GM12878 (cell line): ENCODE results near the gene TENT4B. TPM values are rescaled to one million over a fixed set of nuclear protein-coding genes. Genes with fewer than 3 reads are reported as not detected.

Source experiments
- ATAC-seq: fragments of 200-7000 bp; cut with Tn5 transposase; 3 replicates; pipeline ENCODE4 v1.9.1; 2020; ENCODE audit warnings: mild to moderate bottlenecking, moderate library complexity
- BruUV-seq: library from RNA; stranded (reverse); fragments of 400-500 nt; replicated peaks from 2 replicates; lab custom pipeline; 2021; lab: Mats Ljungman, UMichigan
- CTCF ChIA-PET: fragments of 300-600 bp; sonication (Branson Sonifier 250); formaldehyde crosslinking; extraction: SDS; loops from one replicate; lab custom pipeline; 2021; ENCODE audit warnings: inconsistent platforms; lab: Yijun Ruan, JAX
- POLR2A ChIA-PET: fragments of 350-600 bp; formaldehyde crosslinking; extraction: SDS; loops from one replicate; lab custom pipeline; 2021; ENCODE audit warnings: inconsistent platforms; lab: Charles Lee
- RAD21 ChIA-PET: fragments of 300-600 bp; sonication (Branson Sonifier 250); formaldehyde crosslinking; loops from one replicate; lab custom pipeline; 2023; ENCODE audit warnings: antibody characterized with exemption; ENCODE audit not compliant: unreplicated experiment; lab: Charles Lee
- SMC1A ChIA-PET: fragments of 300-600 bp; sonication (Branson Sonifier 250); formaldehyde crosslinking; loops from one replicate; lab custom pipeline; 2023; ENCODE audit not compliant: unreplicated experiment, uncharacterized antibody; lab: Charles Lee
- DNase-seq: peaks from one replicate; pipeline ENCODE4 v3.0.0-alpha.2; 2011; ENCODE audit warnings: low read depth, low spot score
- FAIRE-seq: peaks from 3 replicates; lab custom pipeline; 2011; peaks lifted over from hg19 to GRCh38; lab: Jason Lieb, UNC
- H2AFZ ChIP-seq: 2 replicates; pipeline ENCODE4 v1.6.0; 2011; ENCODE audit warnings: low read depth, low read length, control low read depth; ENCODE audit not compliant: control insufficient read depth
- H3K27ac ChIP-seq: 2 replicates; pipeline ENCODE4 v1.5.1; 2011; ENCODE audit warnings: control low read depth; ENCODE audit not compliant: control insufficient read depth, insufficient read depth
- H3K27me3 ChIP-seq, 2 experiments: replicated peaks in 1 of 2; 2 replicates each; pipeline versions ENCODE4 v1.6.0 to v1.6.1; 2011; ENCODE audit warnings: low read length in 1 of 2; ENCODE audit not compliant: control insufficient read depth in 2 of 2, insufficient read depth in 2 of 2
- H3K36me3 ChIP-seq, 2 experiments: 2 replicates each; pipeline ENCODE4 v1.5.1; 2011; ENCODE audit warnings: low read length in 1 of 2; ENCODE audit not compliant: control insufficient read depth in 2 of 2, insufficient read depth in 2 of 2
- H3K4me1 ChIP-seq: 2 replicates; pipeline ENCODE4 v1.6.1; 2011; ENCODE audit warnings: mild to moderate bottlenecking, low read length, moderate library complexity, mixed read lengths; ENCODE audit not compliant: control insufficient read depth, insufficient read depth
- H3K4me2 ChIP-seq: 2 replicates; pipeline ENCODE4 v1.6.0; 2011; ENCODE audit warnings: control low read depth; ENCODE audit not compliant: control insufficient read depth, insufficient read depth
- H3K4me3 ChIP-seq: fragments of 200-600 bp; sonication (generic); 2 replicates; pipeline ENCODE4 v1.5.1; 2016
- H3K79me2 ChIP-seq: 2 replicates; pipeline ENCODE4 v1.6.0; 2011; ENCODE audit warnings: low read length; ENCODE audit not compliant: control insufficient read depth, insufficient read depth
- H3K9ac ChIP-seq: 2 replicates; pipeline ENCODE4 v1.8.0; 2011; ENCODE audit warnings: low read length, control low read depth, mixed read lengths; ENCODE audit not compliant: control insufficient read depth, insufficient read depth
- H3K9me3 ChIP-seq: replicated peaks from 3 replicates; pipeline ENCODE4 v1.5.1; 2011; ENCODE audit warnings: mild to moderate bottlenecking, low read length; ENCODE audit not compliant: control insufficient read depth, insufficient read depth
- H4K20me1 ChIP-seq: 2 replicates; pipeline ENCODE4 v1.6.0; 2011; ENCODE audit not compliant: control insufficient read depth, insufficient read depth
- BHLHE40 ChIP-seq, 2 experiments: fragments of 450-650 bp in 1 of 2; IDR thresholded peaks; 2 replicates each; pipeline ENCODE4 v1.6.1; 2011 to 2017; ENCODE audit warnings: low read depth in 2 of 2, borderline replicate concordance in 1 of 2, improper control_type of control experiment in 1 of 2, low read length in 1 of 2, mild to moderate bottlenecking in 1 of 2
- CBX3 ChIP-seq: fragments of 200-600 bp; sonication (generic); IDR thresholded peaks from 2 replicates; pipeline ENCODE4 v1.6.1; 2016; ENCODE audit warnings: low read depth, borderline replicate concordance
- CHD2 ChIP-seq: IDR thresholded peaks from 2 replicates; pipeline ENCODE4 v1.6.1; 2011; ENCODE audit warnings: low read depth, low read length, improper control_type of control experiment, borderline replicate concordance
- E4F1 ChIP-seq: fragments of 450-650 bp; IDR thresholded peaks from 2 replicates; pipeline ENCODE4 v1.6.1; 2018; ENCODE audit warnings: borderline replicate concordance, mild to moderate bottlenecking; ENCODE audit not compliant: partially characterized antibody
- ESRRA ChIP-seq: IDR thresholded peaks from 2 replicates; pipeline ENCODE4 v1.6.1; 2012; ENCODE audit warnings: mild to moderate bottlenecking, low read length, improper control_type of control experiment
- FOS ChIP-seq: IDR thresholded peaks from 3 replicates; pipeline ENCODE4 v1.6.1; 2011; ENCODE audit warnings: borderline replicate concordance; ENCODE audit not compliant: insufficient read length; ENCODE audit errors: extremely low read depth
- IRF4 ChIP-seq: IDR thresholded peaks from 2 replicates; pipeline ENCODE4 v1.6.1; 2011; ENCODE audit warnings: low read depth, low read length
- PAX5 ChIP-seq: IDR thresholded peaks from 2 replicates; pipeline ENCODE4 v1.6.1; 2011; ENCODE audit warnings: low read depth, low read length, borderline replicate concordance
- PML ChIP-seq: IDR thresholded peaks from 2 replicates; pipeline ENCODE4 v1.6.1; 2012; ENCODE audit warnings: low read length, inconsistent platforms
- RBBP5 ChIP-seq: fragments of 200-600 bp; sonication (generic); conservative IDR thresholded peaks from 2 replicates; pipeline ENCODE4 v1.6.1; 2016
- RCOR1 ChIP-seq: conservative IDR thresholded peaks from 2 replicates; pipeline ENCODE4 v1.6.1; 2012; ENCODE audit warnings: low read depth, low read length, improper control_type of control experiment
- RELB ChIP-seq: fragments of 450-650 bp; IDR thresholded peaks from 2 replicates; pipeline ENCODE4 v1.6.1; 2017; ENCODE audit warnings: low read depth, mild to moderate bottlenecking, moderate library complexity
- REST ChIP-seq: IDR thresholded peaks from 2 replicates; pipeline ENCODE4 v1.6.1; 2012; ENCODE audit warnings: mild to moderate bottlenecking, low read depth, low read length
- SMARCA5 ChIP-seq: fragments of 450-650 bp; IDR thresholded peaks from 2 replicates; pipeline ENCODE4 v1.6.1; 2017; ENCODE audit warnings: mild to moderate bottlenecking
- TARDBP ChIP-seq: IDR thresholded peaks from 2 replicates; pipeline ENCODE4 v1.6.1; 2016; ENCODE audit warnings: borderline replicate concordance
- TBL1XR1 ChIP-seq: IDR thresholded peaks from 2 replicates; pipeline ENCODE4 v1.6.1; 2012; ENCODE audit warnings: low read depth, low read length, improper control_type of control experiment
- ZNF217 ChIP-seq: fragments of 450-650 bp; IDR thresholded peaks from 2 replicates; pipeline ENCODE4 v1.6.1; 2017; ENCODE audit warnings: antibody characterized with exemption, mild to moderate bottlenecking
- ZNF274 ChIP-seq: IDR thresholded peaks from one replicate; pipeline ENCODE4 v1.8.0; 2011; ENCODE audit not compliant: insufficient read length, insufficient read depth
- WGBS: methylation state at CpG from one replicate; pipeline ENCODE4 v1.1.6; 2016; ENCODE audit warnings: low lambda C conversion rate; ENCODE audit not compliant: insufficient replicate concordance, insufficient coverage; ENCODE audit errors: missing lambda C conversion rate; 5-methylcytosine and 5-hydroxymethylcytosine counted together
- in situ Hi-C: fragments of 300-500 bp; cut with MboI; formaldehyde crosslinking; loops from 9 replicates; pipeline ENCODE4 v1.14.3; 2018; ENCODE audit warnings: mixed read lengths
- intact Hi-C: fragments of 100-400 bp; cut with micrococcal nuclease; formaldehyde crosslinking; loops from one replicate; pipeline ENCODE4 v1.14.2; 2022; ENCODE audit not compliant: unreplicated experiment
- polyA plus RNA-seq, 11 experiments: library from polyadenylated mRNA; depleted of rRNA in 4 of 11; unstranded in 6 of 11; stranded (reverse) in 5 of 11; fragments of >200 nt; fragmentation: Nextera tagmentation in 4 of 11; fragmentation: Illumina TruSeq in 1 of 11; extraction: Ambion mirVana in 4 of 11; extraction: Trizol in 1 of 11; gene quantifications; 1 replicate in 1 of 11; 2 replicates in 10 of 11; pipeline versions ENCODE4 v1.2.1 to v1.2.3, GENCODE V29; 2011 to 2016; ENCODE audit warnings: inconsistent platforms in 2 of 11, missing spikeins in 2 of 11, low read depth in 1 of 11
- total RNA-seq, 4 experiments: library from RNA; depleted of rRNA in 3 of 4; stranded (reverse); fragments of >200 nt in 3 of 4; fragmentation: Illumina TruSeq in 1 of 4; extraction: Trizol in 1 of 4; gene quantifications; 2 replicates each; pipeline versions ENCODE4 v1.2.1 to v1.2.3, GENCODE V29; 2013 to 2021

The TENT4B gene
- total and polyA plus RNA-seq, 10 of the 15 experiments (the other 5 are each of a cell fraction or from before 2014, with no cell fraction given), result 4.4 to 16.7 (median 10.8) TPM

- ChIA-PET CTCF (no interaction called here), RAD21 (no interaction called here), SMC1A (interaction anchor here (0.8 to 1.0 kb wide), 2 partner anchors 17 to 67 kb away, joined by 3 to 4 read pairs; no protein-coding TSS in a partner anchor), POLR2A (no interaction called here)
- in situ Hi-C loops (no loop called here), intact Hi-C loops (no loop called here)
- H3K9ac ChIP-seq, result no peak overlapping the region
- no peaks in the 10 kb centered on the region for H3K36me3 ChIP-seq
- no peak overlapping the region for H3K4me2 ChIP-seq
- no peaks in the 10 kb centered on the region for H4K20me1 ChIP-seq
- WGBS, result 89% methylated on average over 2 of the region's 2 CpGs
- no peak overlapping the region for H3K27ac ChIP-seq
- no peak overlapping the region for H2AFZ ChIP-seq
- no TSS peak for BruUV-seq
- ATAC-seq (no peak), DNase-seq (no peak), FAIRE-seq (peak; percentile 38)
- no peaks in the 10 kb centered on the region for H3K27me3 ChIP-seq
- H3K4me3 ChIP-seq, result no peak overlapping the region
- no peaks in the 10 kb centered on the region for H3K9me3 ChIP-seq
- H3K79me2 ChIP-seq, result no peaks in the 10 kb centered on the region
- H3K4me1 ChIP-seq, result no peaks in the 10 kb centered on the region; the same call in 1 of the 2 replicates
- TF ChIP-seq IRF4, result no peak
- no peak for TF ChIP-seq CHD2
- no peak for TF ChIP-seq ZNF217
- TF ChIP-seq RCOR1, result no peak
- no peak for TF ChIP-seq REST
- TF ChIP-seq ESRRA, result no peak
- no peak for TF ChIP-seq CBX3
- no peak for TF ChIP-seq RBBP5
- no peak for TF ChIP-seq RELB
- no peak for TF ChIP-seq BHLHE40 (IDR thresholded peaks at IDR 0.05; ENCODE audit: borderline replicate concordance in 1 of 2, low read depth in 2 of 2, low read length in 1 of 2)
- no peak for TF ChIP-seq TBL1XR1
- TF ChIP-seq PML, result no peak
- TF ChIP-seq TARDBP, result no peak
- TF ChIP-seq FOS, result no peak
- TF ChIP-seq PAX5, result no peak
- TF ChIP-seq ZNF274, result no peak
- no peak for TF ChIP-seq E4F1
- TF ChIP-seq SMARCA5, result no peak
These were observed 8.9 kb upstream of the TENT4B start for GRCh38 chr16:50144211-50144610.
